Osteocyte (in vitro differentiated cells): ENCODE data around the gene EDNRA. TPM values are rescaled to one million over a fixed set of nuclear protein-coding genes. Genes with fewer than 3 reads are reported as not detected.

ENCODE experiments used
- DNase-seq: peaks from one replicate; pipeline ENCODE4 v3.0.0; 2021; ENCODE audit warnings: mixed read lengths; ENCODE audit not compliant: unreplicated experiment; ENCODE audit errors: extremely low spot score
- H3K27ac Mint-ChIP-seq: one replicate; pipeline ENCODE4 v1.8.0; 2021; ENCODE audit warnings: mild to moderate bottlenecking, mixed read lengths; ENCODE audit not compliant: unreplicated experiment
- H3K27me3 Mint-ChIP-seq: one replicate; pipeline ENCODE4 v1.8.0; 2021; ENCODE audit warnings: mixed read lengths; ENCODE audit not compliant: unreplicated experiment
- H3K36me3 Mint-ChIP-seq: one replicate; pipeline ENCODE4 v1.8.0; 2021; ENCODE audit warnings: mixed read lengths; ENCODE audit not compliant: unreplicated experiment
- H3K4me1 Mint-ChIP-seq: one replicate; pipeline ENCODE4 v1.8.0; 2021; ENCODE audit warnings: mixed read lengths; ENCODE audit not compliant: unreplicated experiment
- H3K4me3 Mint-ChIP-seq: one replicate; pipeline ENCODE4 v1.8.0; 2021; ENCODE audit warnings: mild to moderate bottlenecking, moderate library complexity, mixed read lengths; ENCODE audit not compliant: unreplicated experiment
- H3K9me3 Mint-ChIP-seq: one replicate; pipeline ENCODE4 v1.8.0; 2021; ENCODE audit warnings: mixed read lengths; ENCODE audit not compliant: unreplicated experiment
- total RNA-seq: library from RNA; stranded (reverse); gene quantifications from 2 replicates; pipeline ENCODE4 v1.2.1, GENCODE V29; 2021
- TF ChIP-seq, protein P1 (sequence below): fragments of 200-600 bp; sonication (generic); IDR thresholded peaks from 2 replicates; pipeline ENCODE4 v1.5.0; 2021; ENCODE audit warnings: antibody characterized with exemption, mild to moderate bottlenecking, moderate library complexity

EDNRA gene
- total RNA-seq, 1 donor from 2014 or later, result 181 TPM

DNA sequence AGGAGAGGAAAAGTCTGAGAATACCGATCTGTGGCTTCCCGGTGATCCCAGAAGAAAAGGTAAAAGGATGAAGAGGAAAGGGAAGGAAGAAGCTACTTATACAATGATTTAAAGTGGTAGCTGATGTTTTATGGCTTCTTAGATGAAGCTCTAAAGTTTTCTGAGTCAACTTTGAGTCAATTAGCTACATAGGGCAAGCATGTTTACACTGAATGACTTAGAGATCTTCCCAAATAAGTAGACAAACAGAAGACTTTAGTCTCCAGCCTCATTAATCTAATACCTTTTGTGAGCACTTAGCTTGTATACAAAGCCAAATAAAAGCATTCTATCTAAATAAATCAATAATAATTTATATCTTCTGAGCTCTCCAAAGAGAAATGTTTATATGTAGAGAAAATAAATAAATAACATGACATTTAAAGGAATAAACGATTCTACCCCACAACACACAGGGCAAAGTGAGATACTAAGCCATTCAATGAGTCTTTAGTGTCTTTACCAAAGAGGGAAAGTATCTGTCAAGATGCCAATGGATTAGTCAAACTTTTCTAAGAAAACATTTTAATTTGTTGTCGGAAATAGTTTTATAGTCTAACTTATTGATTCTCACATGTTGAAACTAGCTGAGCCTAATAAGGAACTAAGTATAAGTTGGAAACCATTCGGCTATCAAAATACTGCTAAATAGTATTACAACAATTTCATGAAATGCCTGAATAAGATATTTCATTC is 90.3 kb downstream of the EDNRA start:
- Mint-ChIP-seq H3K27ac (no peak overlapping the region), H3K27me3 (no peaks in the 10 kb centered on the region), H3K9me3 (peaks cover 13% of the 10 kb centered on the region), H3K4me1 (no peaks in the 10 kb centered on the region), H3K4me3 (no peak overlapping the region), H3K36me3 (peaks cover 2% of the 10 kb centered on the region)
- no peak for DNase-seq
- TF ChIP-seq, protein P1, sequence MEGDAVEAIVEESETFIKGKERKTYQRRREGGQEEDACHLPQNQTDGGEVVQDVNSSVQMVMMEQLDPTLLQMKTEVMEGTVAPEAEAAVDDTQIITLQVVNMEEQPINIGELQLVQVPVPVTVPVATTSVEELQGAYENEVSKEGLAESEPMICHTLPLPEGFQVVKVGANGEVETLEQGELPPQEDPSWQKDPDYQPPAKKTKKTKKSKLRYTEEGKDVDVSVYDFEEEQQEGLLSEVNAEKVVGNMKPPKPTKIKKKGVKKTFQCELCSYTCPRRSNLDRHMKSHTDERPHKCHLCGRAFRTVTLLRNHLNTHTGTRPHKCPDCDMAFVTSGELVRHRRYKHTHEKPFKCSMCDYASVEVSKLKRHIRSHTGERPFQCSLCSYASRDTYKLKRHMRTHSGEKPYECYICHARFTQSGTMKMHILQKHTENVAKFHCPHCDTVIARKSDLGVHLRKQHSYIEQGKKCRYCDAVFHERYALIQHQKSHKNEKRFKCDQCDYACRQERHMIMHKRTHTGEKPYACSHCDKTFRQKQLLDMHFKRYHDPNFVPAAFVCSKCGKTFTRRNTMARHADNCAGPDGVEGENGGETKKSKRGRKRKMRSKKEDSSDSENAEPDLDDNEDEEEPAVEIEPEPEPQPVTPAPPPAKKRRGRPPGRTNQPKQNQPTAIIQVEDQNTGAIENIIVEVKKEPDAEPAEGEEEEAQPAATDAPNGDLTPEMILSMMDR, result no peak

DNA sequence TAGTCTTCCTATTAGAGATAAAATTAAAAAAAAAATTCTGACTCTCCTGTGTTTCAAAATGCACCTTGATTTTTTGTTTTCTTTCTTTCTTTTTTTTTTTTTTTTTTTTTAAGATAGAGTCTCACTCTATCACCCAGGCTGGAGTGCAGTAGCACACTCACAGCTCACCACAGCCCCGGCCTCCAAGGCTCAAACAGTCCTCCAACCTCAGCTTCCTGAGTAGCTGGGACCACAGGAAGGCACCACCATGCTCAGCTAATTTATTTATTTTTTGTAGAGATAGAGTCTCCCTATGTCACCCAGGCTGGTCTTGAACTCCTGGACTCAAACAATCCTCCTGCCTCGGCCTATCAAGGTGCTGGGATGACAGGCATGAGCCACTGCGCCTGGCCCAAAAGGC is 95.2 kb downstream of the EDNRA start:
- DNase-seq, result no peak
- TF ChIP-seq, protein P1, result no peak
- H3K4me1 Mint-ChIP-seq, result peaks cover 33% of the 10 kb centered on the region
- H3K27ac Mint-ChIP-seq, result no peak overlapping the region
- H3K4me3 Mint-ChIP-seq, result no peak overlapping the region
- no peaks in the 10 kb centered on the region for H3K9me3 Mint-ChIP-seq
- peaks cover 1% of the 10 kb centered on the region for H3K36me3 Mint-ChIP-seq
- H3K27me3 Mint-ChIP-seq, result no peaks in the 10 kb centered on the region

DNA sequence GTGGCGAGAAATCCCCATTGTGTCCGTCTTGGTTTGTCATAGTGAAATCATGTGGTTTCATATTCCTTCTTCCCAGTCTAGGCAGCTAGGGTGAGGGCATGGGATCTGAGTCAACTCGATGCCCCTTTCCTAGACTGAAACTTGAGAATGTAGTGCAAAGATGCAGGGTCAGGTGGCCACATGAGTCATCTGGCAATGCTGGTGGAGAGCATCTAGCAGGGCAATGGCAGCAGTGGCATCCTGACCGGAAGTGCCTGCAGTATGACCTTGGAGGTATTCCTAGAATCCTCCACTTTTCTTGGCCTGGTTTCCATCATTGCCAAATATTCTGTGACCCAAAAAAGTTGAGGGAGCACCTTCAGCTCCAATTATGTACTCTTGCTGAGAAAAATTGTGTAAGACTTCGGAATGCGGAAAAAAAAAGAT is 97.2 kb downstream of the EDNRA start:
- peaks cover 3% of the 10 kb centered on the region for H3K9me3 Mint-ChIP-seq
- H3K4me3 Mint-ChIP-seq, result no peak overlapping the region
- H3K27ac Mint-ChIP-seq, result peak overlapping the region; percentile 81
- DNase-seq, result no peak
- peaks cover 6% of the 10 kb centered on the region for H3K36me3 Mint-ChIP-seq
- TF ChIP-seq, protein P1, result no peak
- H3K4me1 Mint-ChIP-seq, result peaks cover 46% of the 10 kb centered on the region
- no peaks in the 10 kb centered on the region for H3K27me3 Mint-ChIP-seq

DNA sequence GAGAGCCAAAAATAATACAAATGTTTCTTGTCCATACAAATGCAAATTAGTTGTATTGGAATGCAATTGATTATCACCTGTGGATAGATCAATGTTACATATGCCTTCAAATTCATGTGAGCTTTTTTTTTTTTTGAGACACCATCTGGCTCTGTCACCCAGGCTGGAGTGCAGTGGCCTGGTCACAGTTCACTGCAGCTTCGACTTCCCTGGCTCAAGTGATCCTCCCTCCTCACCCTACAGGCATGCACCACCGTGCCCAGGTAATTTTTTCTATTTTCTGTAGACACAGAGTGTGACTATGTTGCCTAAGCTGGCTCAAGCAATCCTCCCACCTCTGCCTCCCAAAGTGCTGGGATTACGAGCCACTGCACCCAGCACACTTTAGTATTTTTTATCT is 97.7 kb downstream of the EDNRA start:
- Mint-ChIP-seq H3K27me3 (no peaks in the 10 kb centered on the region), H3K4me3 (no peak overlapping the region), H3K4me1 (peaks cover 46% of the 10 kb centered on the region), H3K36me3 (peaks cover 6% of the 10 kb centered on the region), H3K27ac (peak overlapping the region; percentile 81), H3K9me3 (peaks cover 4% of the 10 kb centered on the region)
- DNase-seq, result no peak
- TF ChIP-seq, protein P1, result no peak

DNA sequence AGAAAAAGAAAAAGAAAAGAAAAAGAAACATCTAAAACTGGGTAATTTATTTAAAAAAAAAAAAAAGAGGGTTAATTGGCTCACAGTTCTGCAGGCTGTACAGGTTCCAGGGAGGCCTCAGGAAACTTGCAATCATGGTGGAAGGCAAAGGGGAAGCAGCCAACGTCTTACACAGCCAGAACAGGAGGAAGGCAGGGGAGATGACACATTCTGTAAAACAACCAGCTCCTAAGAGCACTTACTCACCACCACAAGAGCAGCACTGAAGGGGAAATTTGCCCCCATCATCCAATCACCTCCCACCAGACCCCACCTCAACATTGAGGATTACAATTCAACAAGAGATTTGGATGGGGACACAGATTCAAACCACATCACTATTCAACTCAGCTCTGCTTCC is 99.5 kb downstream of the EDNRA start:
- Mint-ChIP-seq H3K9me3 (peaks cover 8% of the 10 kb centered on the region), H3K27me3 (no peaks in the 10 kb centered on the region), H3K4me1 (peaks cover 46% of the 10 kb centered on the region), H3K27ac (no peak overlapping the region), H3K36me3 (peaks cover 12% of the 10 kb centered on the region), H3K4me3 (no peak overlapping the region)
- TF ChIP-seq, protein P1, result no peak
- no peak for DNase-seq
